ENCODE measurements around the gene CTTNBP2. TPM values are rescaled to one million over a fixed set of nuclear protein-coding genes. Genes with fewer than 3 reads are reported as not detected.

The CTTNBP2 gene, protein sequence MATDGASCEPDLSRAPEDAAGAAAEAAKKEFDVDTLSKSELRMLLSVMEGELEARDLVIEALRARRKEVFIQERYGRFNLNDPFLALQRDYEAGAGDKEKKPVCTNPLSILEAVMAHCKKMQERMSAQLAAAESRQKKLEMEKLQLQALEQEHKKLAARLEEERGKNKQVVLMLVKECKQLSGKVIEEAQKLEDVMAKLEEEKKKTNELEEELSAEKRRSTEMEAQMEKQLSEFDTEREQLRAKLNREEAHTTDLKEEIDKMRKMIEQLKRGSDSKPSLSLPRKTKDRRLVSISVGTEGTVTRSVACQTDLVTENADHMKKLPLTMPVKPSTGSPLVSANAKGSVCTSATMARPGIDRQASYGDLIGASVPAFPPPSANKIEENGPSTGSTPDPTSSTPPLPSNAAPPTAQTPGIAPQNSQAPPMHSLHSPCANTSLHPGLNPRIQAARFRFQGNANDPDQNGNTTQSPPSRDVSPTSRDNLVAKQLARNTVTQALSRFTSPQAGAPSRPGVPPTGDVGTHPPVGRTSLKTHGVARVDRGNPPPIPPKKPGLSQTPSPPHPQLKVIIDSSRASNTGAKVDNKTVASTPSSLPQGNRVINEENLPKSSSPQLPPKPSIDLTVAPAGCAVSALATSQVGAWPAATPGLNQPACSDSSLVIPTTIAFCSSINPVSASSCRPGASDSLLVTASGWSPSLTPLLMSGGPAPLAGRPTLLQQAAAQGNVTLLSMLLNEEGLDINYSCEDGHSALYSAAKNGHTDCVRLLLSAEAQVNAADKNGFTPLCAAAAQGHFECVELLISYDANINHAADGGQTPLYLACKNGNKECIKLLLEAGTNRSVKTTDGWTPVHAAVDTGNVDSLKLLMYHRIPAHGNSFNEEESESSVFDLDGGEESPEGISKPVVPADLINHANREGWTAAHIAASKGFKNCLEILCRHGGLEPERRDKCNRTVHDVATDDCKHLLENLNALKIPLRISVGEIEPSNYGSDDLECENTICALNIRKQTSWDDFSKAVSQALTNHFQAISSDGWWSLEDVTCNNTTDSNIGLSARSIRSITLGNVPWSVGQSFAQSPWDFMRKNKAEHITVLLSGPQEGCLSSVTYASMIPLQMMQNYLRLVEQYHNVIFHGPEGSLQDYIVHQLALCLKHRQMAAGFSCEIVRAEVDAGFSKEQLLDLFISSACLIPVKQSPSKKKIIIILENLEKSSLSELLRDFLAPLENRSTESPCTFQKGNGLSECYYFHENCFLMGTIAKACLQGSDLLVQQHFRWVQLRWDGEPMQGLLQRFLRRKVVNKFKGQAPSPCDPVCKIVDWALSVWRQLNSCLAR (N-terminal part only)
- 0.51 and 1.3 TPM in 2 replicates for total RNA-seq (2012; rRNA removed)

DNA sequence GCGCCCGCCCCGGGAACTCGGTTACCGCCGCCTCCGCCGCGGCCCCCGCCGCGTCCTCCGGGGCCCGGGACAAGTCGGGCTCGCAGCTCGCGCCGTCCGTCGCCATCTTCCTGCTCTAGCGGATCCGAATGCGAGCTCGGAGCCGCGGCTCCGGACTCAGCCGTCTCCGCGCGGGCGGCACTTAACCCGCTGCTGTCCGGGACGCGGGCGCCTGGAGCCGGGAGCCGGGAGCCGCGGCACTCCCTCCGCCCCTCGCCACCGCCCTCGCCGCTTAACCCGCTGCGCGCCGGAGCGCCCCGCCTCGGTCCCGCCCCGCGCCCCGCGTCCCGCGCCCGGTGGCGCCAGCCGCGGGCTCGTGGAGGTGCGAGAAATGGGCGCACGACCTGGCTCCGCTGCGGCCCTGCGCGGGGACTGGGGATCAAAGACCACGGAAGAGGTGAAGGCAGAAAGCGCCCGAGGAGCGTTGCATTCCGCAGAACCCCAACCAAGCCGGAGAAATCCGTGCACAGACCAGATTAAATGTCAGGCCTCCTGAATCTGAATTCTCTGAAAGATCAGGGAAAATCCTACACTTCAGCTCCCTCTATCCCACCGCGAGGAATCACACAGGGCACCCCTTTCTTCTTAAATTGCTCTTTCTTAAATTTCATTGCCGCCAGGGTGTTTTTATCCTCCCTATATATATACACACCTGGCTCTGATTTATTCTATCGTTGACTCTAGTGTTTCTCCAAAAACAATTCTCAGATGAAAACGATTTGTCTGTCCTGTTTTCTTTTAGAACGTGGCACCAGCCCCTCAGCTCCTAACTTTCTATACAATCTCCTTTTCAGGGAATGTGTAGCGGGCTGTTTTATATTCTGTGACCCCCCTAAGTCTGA lies at the start of gene CTTNBP2:
CTTNBP2 (minus strand) TSS at position 132 of the 881 bp plus-strand sequence; CDS start at position 106, 26 bp downstream.
- peak within 1 kb of the TSS; percentile 67 for H3K9ac ChIP-seq (ENCODE audit: low read depth, low read length)
- no peaks in the 10 kb centered on the region for H3K9me3 ChIP-seq (replicated peaks; ENCODE audit: low read length)
- peaks cover 52% of the 10 kb centered on the region for H3K27me3 ChIP-seq (ENCODE audit: control insufficient read depth, insufficient read depth, low read length)
- peak within 1 kb of the TSS; percentile 79 for H3K4me3 ChIP-seq (ENCODE audit: low read length)
- peaks cover 12% of the 10 kb centered on the region for H3K4me1 ChIP-seq (ENCODE audit: control insufficient read depth, insufficient read depth, low read length)
- H3K4me2 ChIP-seq (ENCODE audit: low read length) = peak within 1 kb of the TSS; percentile 88
- H3K36me3 ChIP-seq (ENCODE audit: insufficient read depth, low read length) = no peaks in the 10 kb centered on the region

DNA sequence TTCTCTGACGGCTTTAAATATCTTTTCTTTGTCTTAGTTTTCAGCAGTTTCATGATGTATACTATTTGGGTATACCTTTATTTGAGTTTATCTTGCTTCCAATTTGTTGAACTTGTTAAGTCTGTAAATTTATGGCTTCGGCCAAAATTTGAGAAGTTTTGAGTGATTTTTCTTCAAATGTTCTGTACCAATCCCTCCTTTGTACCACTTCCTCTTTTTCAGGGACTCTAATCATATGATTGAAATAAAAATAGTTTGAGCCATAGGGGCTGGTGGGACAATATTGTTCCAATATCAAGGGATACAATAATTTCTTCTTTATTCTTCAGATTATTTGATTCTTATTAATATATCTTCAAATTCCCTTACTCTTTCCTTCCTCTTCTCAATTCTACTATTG lies 43.1 kb upstream of the CTTNBP2 start:
- H3K9me3 ChIP-seq (replicated peaks; ENCODE audit: low read length) = no peaks in the 10 kb centered on the region
- H3K4me2 ChIP-seq (ENCODE audit: low read length) = no peak overlapping the region
- H3K36me3 ChIP-seq (ENCODE audit: insufficient read depth, low read length) = no peaks in the 10 kb centered on the region
- no peak overlapping the region for H3K4me3 ChIP-seq (ENCODE audit: low read length)
- H3K9ac ChIP-seq (ENCODE audit: low read depth, low read length) = no peak overlapping the region
- H3K4me1 ChIP-seq (ENCODE audit: control insufficient read depth, insufficient read depth, low read length) = no peaks in the 10 kb centered on the region
- no peaks in the 10 kb centered on the region for H3K27me3 ChIP-seq (ENCODE audit: control insufficient read depth, insufficient read depth, low read length)

DNA sequence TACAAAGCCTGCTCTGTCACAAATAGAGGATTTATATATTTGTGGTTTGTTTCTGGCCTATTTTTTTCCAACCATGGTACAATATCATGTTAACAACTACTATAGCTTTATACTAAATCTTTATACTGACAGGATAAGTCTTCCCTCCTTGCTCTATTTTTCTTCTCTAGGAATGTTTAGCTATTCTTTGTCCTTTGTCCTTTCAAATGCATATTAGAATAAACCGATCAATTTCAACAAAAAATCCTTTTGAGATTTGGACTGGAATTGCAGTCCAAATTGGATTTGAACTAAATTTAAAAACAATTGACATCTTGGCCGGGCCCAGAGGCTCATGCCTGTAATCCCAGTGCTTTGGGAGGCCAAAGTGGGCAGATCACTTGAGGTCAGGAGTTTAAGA lies 39.2 kb upstream of the CTTNBP2 start:
- H3K9me3 ChIP-seq (replicated peaks; ENCODE audit: low read length) = no peaks in the 10 kb centered on the region
- no peak overlapping the region for H3K4me2 ChIP-seq (ENCODE audit: low read length)
- H3K27me3 ChIP-seq (ENCODE audit: control insufficient read depth, insufficient read depth, low read length) = no peaks in the 10 kb centered on the region
- no peaks in the 10 kb centered on the region for H3K36me3 ChIP-seq (ENCODE audit: insufficient read depth, low read length)
- no peak overlapping the region for H3K4me3 ChIP-seq (ENCODE audit: low read length)
- H3K4me1 ChIP-seq (ENCODE audit: control insufficient read depth, insufficient read depth, low read length) = no peaks in the 10 kb centered on the region
- H3K9ac ChIP-seq (ENCODE audit: low read depth, low read length) = no peak overlapping the region

DNA sequence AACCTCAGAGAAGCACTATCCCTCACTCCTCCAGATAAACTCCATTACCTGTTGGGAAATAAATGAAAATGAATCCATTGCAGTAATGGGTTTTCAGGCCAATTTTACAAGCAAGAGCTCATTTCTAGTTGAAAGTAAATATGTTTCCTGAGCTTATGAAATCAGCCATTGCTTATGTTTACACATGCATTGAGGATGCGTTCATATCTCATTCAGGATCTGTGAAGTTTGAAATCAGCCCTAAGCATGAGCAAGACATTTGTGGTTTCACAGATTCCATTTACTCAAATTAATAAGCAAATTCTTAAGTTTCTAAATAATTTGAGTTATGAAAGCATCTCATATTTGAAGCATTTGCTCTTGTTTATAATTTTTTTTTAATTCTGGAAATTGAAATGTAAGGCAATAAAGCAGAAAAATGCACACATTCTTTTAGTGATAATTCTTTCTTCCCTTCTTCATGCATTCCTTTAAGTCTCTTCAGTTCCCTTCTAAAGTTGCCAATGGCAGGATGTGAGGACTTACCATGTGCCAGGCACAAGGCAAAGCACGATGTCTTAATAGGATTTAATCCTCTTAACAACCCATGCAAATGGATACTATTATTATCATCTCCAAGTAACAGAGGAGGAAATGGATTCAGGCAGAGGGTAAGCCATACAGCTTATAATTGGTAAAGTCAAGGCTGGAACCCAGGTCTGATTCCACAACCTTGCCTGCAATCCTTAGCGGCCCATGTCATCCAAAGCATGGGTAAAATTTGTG lies 35.0 kb upstream of the CTTNBP2 start:
- Histone ChIP-seq H3K4me1 (ENCODE audit: control insufficient read depth, insufficient read depth, low read length) (no peaks in the 10 kb centered on the region), H3K4me2 (ENCODE audit: low read length) (no peak overlapping the region), H3K27me3 (ENCODE audit: control insufficient read depth, insufficient read depth, low read length) (no peaks in the 10 kb centered on the region), H3K36me3 (ENCODE audit: insufficient read depth, low read length) (no peaks in the 10 kb centered on the region), H3K4me3 (ENCODE audit: low read length) (no peak overlapping the region), H3K9me3 (replicated peaks; ENCODE audit: low read length) (no peaks in the 10 kb centered on the region), H3K9ac (ENCODE audit: low read depth, low read length) (no peak overlapping the region)

DNA sequence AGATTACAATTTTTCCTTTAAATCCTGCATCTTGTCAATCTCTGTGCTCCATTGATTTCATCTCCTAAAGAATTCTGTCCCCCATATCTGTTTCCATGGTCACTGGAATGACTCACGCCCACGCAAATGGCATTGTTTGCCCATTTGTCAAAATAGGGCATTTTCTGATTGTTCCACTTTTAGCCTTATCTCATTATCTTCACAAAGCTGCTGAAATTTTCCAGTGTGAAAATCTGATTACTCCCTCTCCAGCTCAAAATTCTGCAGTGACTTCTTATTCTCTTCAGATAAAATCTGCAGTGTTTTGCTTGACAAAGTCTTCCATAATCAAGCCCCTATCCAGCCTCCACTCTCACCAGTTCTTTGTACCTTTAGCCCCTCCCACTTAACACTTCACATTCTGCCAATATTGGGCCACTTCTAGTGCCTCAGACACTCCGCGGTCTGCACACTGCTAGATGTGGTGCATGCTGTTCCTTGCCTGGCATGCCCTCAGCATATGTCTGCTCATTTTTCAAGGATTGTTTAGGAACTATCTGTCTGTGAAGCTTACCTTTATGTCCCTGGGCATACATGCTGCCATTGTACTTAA lies 33.9 kb upstream of the CTTNBP2 start:
- Histone ChIP-seq H3K4me2 (ENCODE audit: low read length) (no peak overlapping the region), H3K27me3 (ENCODE audit: control insufficient read depth, insufficient read depth, low read length) (no peaks in the 10 kb centered on the region), H3K36me3 (ENCODE audit: insufficient read depth, low read length) (no peaks in the 10 kb centered on the region), H3K4me1 (ENCODE audit: control insufficient read depth, insufficient read depth, low read length) (no peaks in the 10 kb centered on the region), H3K4me3 (ENCODE audit: low read length) (no peak overlapping the region), H3K9ac (ENCODE audit: low read depth, low read length) (no peak overlapping the region), H3K9me3 (replicated peaks; ENCODE audit: low read length) (no peaks in the 10 kb centered on the region)

DNA sequence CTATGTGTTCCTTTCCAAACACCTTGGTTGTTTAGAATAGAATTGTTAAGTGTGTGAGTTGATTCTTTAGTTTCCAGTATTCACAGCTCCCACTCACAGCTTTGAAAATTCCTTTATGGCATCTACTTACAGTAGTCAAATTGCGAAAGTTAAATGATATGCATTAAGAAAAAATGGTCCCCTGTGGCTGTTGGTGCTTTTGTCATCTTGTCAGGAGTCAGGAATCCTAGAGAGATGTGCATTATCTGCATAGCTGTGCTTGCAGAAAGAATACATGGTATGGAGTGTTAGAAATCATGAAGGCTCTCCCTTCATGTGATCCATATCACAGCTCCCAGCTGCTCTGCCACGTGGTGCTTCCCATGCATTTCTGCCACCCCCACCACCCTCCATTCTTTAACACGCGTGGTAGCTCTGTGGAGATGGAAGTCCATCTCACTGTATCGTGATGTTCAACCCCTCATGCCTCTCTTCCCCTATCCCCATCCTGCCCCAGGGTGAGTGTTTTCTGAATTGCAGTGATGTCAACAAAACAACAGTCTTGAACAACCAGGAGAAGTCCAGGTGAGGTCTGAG lies 29.2 kb upstream of the CTTNBP2 start:
- no peak overlapping the region for H3K4me2 ChIP-seq (ENCODE audit: low read length)
- no peaks in the 10 kb centered on the region for H3K36me3 ChIP-seq (ENCODE audit: insufficient read depth, low read length)
- no peak overlapping the region for H3K9ac ChIP-seq (ENCODE audit: low read depth, low read length)
- no peaks in the 10 kb centered on the region for H3K9me3 ChIP-seq (replicated peaks; ENCODE audit: low read length)
- H3K4me3 ChIP-seq (ENCODE audit: low read length) = no peak overlapping the region
- no peaks in the 10 kb centered on the region for H3K27me3 ChIP-seq (ENCODE audit: control insufficient read depth, insufficient read depth, low read length)
- H3K4me1 ChIP-seq (ENCODE audit: control insufficient read depth, insufficient read depth, low read length) = no peaks in the 10 kb centered on the region

DNA sequence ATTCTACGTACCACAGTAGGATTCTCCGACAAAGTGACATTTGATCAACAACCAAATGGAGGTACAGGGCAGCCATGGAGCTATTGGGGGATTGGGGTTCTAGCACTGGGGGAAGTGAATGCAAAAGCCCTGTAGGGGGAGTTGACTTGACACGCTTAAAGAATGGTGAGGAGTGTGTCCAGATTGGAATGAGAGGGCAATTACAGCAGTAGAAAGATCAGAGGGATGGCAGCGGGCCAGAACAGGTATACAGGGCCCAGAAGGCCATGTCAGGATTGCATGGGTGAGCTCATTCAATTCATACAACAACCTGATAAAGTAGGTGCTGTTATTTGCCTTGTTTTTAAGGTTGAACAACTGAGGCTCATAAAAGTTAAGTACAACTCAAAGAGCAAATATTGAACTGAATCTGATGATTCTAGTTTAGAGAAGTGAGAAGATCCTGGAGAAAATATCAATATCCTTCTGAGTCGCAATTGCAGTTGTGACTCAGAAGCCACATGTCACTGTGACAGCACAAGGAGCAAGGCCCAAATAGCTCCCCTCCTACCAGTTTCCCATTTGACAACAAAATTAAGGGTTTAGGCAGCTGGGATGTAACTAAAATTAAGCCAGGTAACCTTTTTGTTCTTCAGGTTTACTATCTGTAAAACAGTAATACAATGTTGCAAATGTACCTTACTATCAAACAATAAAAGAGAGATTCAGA lies 28.0 kb upstream of the CTTNBP2 start:
- Histone ChIP-seq H3K4me2 (ENCODE audit: low read length) (no peak overlapping the region), H3K27me3 (ENCODE audit: control insufficient read depth, insufficient read depth, low read length) (no peaks in the 10 kb centered on the region), H3K4me1 (ENCODE audit: control insufficient read depth, insufficient read depth, low read length) (no peaks in the 10 kb centered on the region), H3K36me3 (ENCODE audit: insufficient read depth, low read length) (no peaks in the 10 kb centered on the region), H3K9me3 (replicated peaks; ENCODE audit: low read length) (no peaks in the 10 kb centered on the region), H3K9ac (ENCODE audit: low read depth, low read length) (no peak overlapping the region), H3K4me3 (ENCODE audit: low read length) (no peak overlapping the region)

DNA sequence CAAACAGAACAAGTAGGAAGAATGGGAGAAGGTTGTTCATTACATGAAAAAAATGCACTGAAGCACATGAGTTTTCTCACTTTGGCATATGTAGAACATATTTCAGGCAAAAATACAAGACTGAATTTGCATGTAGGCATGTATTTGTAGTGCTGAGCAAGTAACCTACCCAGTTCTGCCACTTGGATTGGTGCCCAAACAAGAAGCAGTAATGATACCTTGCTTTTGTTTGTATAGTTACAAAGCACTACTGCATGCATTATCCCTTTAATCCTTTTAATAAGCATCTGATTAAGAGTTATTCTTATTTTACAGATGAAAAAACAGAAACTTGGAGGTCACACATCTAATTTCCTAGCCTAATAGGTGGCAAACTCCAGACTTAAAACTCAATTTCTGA lies 23.1 kb upstream of the CTTNBP2 start:
- Histone ChIP-seq H3K4me1 (ENCODE audit: control insufficient read depth, insufficient read depth, low read length) (no peaks in the 10 kb centered on the region), H3K9me3 (replicated peaks; ENCODE audit: low read length) (no peaks in the 10 kb centered on the region), H3K4me3 (ENCODE audit: low read length) (no peak overlapping the region), H3K4me2 (ENCODE audit: low read length) (no peak overlapping the region), H3K36me3 (ENCODE audit: insufficient read depth, low read length) (no peaks in the 10 kb centered on the region), H3K27me3 (ENCODE audit: control insufficient read depth, insufficient read depth, low read length) (no peaks in the 10 kb centered on the region), H3K9ac (ENCODE audit: low read depth, low read length) (no peak overlapping the region)

DNA sequence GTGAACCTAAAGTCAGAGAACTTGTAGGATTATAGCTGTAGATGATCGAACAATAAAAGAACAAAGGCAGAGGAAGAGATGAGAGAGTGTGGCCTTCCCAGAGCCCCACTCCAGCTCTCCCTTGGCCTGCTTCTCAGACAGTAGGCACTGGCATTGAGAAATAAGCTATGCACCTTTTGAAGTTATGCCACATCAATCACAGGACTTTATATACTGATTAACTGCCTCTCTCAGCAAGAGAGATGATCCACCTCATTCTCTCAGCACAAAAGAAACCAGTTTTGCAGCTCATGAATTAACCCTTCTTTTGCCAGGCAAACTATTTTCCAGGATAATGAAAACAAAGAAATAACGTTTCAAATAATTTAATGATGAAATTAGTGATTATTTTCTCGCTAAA lies 22.0 kb upstream of the CTTNBP2 start:
- H3K4me3 ChIP-seq (ENCODE audit: low read length) = no peak overlapping the region
- H3K27me3 ChIP-seq (ENCODE audit: control insufficient read depth, insufficient read depth, low read length) = no peaks in the 10 kb centered on the region
- H3K9me3 ChIP-seq (replicated peaks; ENCODE audit: low read length) = no peaks in the 10 kb centered on the region
- H3K4me2 ChIP-seq (ENCODE audit: low read length) = no peak overlapping the region
- no peak overlapping the region for H3K9ac ChIP-seq (ENCODE audit: low read depth, low read length)
- no peaks in the 10 kb centered on the region for H3K36me3 ChIP-seq (ENCODE audit: insufficient read depth, low read length)
- no peaks in the 10 kb centered on the region for H3K4me1 ChIP-seq (ENCODE audit: control insufficient read depth, insufficient read depth, low read length)
